GM12878 (cell line): Measurements from ENCODE around the gene KLHL7. TPM values are rescaled to one million over a fixed set of nuclear protein-coding genes. Genes with fewer than 3 reads are reported as not detected.

Experiments
- ATAC-seq: fragments of 200-7000 bp; cut with Tn5 transposase; 3 replicates; pipeline ENCODE4 v1.9.1; 2020; ENCODE audit warnings: mild to moderate bottlenecking, moderate library complexity
- BruUV-seq: library from RNA; stranded (reverse); fragments of 400-500 nt; replicated peaks from 2 replicates; lab custom pipeline; 2021; lab: Mats Ljungman, UMichigan
- CTCF ChIA-PET: fragments of 300-600 bp; sonication (Branson Sonifier 250); formaldehyde crosslinking; extraction: SDS; loops from one replicate; lab custom pipeline; 2021; ENCODE audit warnings: inconsistent platforms; lab: Yijun Ruan, JAX
- POLR2A ChIA-PET: fragments of 350-600 bp; formaldehyde crosslinking; extraction: SDS; loops from one replicate; lab custom pipeline; 2021; ENCODE audit warnings: inconsistent platforms; lab: Charles Lee
- RAD21 ChIA-PET: fragments of 300-600 bp; sonication (Branson Sonifier 250); formaldehyde crosslinking; loops from one replicate; lab custom pipeline; 2023; ENCODE audit warnings: antibody characterized with exemption; ENCODE audit not compliant: unreplicated experiment; lab: Charles Lee
- SMC1A ChIA-PET: fragments of 300-600 bp; sonication (Branson Sonifier 250); formaldehyde crosslinking; loops from one replicate; lab custom pipeline; 2023; ENCODE audit not compliant: unreplicated experiment, uncharacterized antibody; lab: Charles Lee
- DNase-seq: peaks from one replicate; pipeline ENCODE4 v3.0.0-alpha.2; 2011; ENCODE audit warnings: low read depth, low spot score
- FAIRE-seq: peaks from 3 replicates; lab custom pipeline; 2011; peaks lifted over from hg19 to GRCh38; lab: Jason Lieb, UNC
- H2AFZ ChIP-seq: 2 replicates; pipeline ENCODE4 v1.6.0; 2011; ENCODE audit warnings: low read depth, low read length, control low read depth; ENCODE audit not compliant: control insufficient read depth
- H3K27ac ChIP-seq: 2 replicates; pipeline ENCODE4 v1.5.1; 2011; ENCODE audit warnings: control low read depth; ENCODE audit not compliant: control insufficient read depth, insufficient read depth
- H3K27me3 ChIP-seq, 2 experiments: replicated peaks in 1 of 2; 2 replicates each; pipeline versions ENCODE4 v1.6.0 to v1.6.1; 2011; ENCODE audit warnings: low read length in 1 of 2; ENCODE audit not compliant: control insufficient read depth in 2 of 2, insufficient read depth in 2 of 2
- H3K36me3 ChIP-seq, 2 experiments: 2 replicates each; pipeline ENCODE4 v1.5.1; 2011; ENCODE audit warnings: low read length in 1 of 2; ENCODE audit not compliant: control insufficient read depth in 2 of 2, insufficient read depth in 2 of 2
- H3K4me1 ChIP-seq: 2 replicates; pipeline ENCODE4 v1.6.1; 2011; ENCODE audit warnings: mild to moderate bottlenecking, low read length, moderate library complexity, mixed read lengths; ENCODE audit not compliant: control insufficient read depth, insufficient read depth
- H3K4me2 ChIP-seq: 2 replicates; pipeline ENCODE4 v1.6.0; 2011; ENCODE audit warnings: control low read depth; ENCODE audit not compliant: control insufficient read depth, insufficient read depth
- H3K4me3 ChIP-seq: fragments of 200-600 bp; sonication (generic); 2 replicates; pipeline ENCODE4 v1.5.1; 2016
- H3K79me2 ChIP-seq: 2 replicates; pipeline ENCODE4 v1.6.0; 2011; ENCODE audit warnings: low read length; ENCODE audit not compliant: control insufficient read depth, insufficient read depth
- H3K9ac ChIP-seq: 2 replicates; pipeline ENCODE4 v1.8.0; 2011; ENCODE audit warnings: low read length, control low read depth, mixed read lengths; ENCODE audit not compliant: control insufficient read depth, insufficient read depth
- H3K9me3 ChIP-seq: replicated peaks from 3 replicates; pipeline ENCODE4 v1.5.1; 2011; ENCODE audit warnings: mild to moderate bottlenecking, low read length; ENCODE audit not compliant: control insufficient read depth, insufficient read depth
- H4K20me1 ChIP-seq: 2 replicates; pipeline ENCODE4 v1.6.0; 2011; ENCODE audit not compliant: control insufficient read depth, insufficient read depth
- FOXK2 ChIP-seq: fragments of 450-650 bp; IDR thresholded peaks from 2 replicates; pipeline ENCODE4 v1.6.1; 2017; ENCODE audit warnings: mild to moderate bottlenecking, moderate library complexity
- GABPA ChIP-seq: IDR thresholded peaks from 2 replicates; pipeline ENCODE4 v1.6.1; 2014; ENCODE audit warnings: antibody characterized with exemption, low read depth, mild to moderate bottlenecking, inconsistent platforms
- HDAC6 ChIP-seq: fragments of 200-600 bp; sonication (generic); IDR thresholded peaks from one replicate; pipeline ENCODE4 v1.8.0; 2017; ENCODE audit warnings: antibody characterized with exemption; ENCODE audit not compliant: unreplicated experiment
- KLF5 ChIP-seq: fragments of 450-650 bp; IDR thresholded peaks from 2 replicates; pipeline ENCODE4 v1.6.1; 2014; ENCODE audit warnings: mild to moderate bottlenecking; ENCODE audit not compliant: partially characterized antibody
- NR2C1 ChIP-seq: fragments of 450-650 bp; IDR thresholded peaks from 2 replicates; pipeline ENCODE4 v1.6.1; 2017; ENCODE audit warnings: antibody characterized with exemption, mild to moderate bottlenecking, moderate library complexity
- NR2F1 ChIP-seq: fragments of 450-650 bp; conservative IDR thresholded peaks from 2 replicates; pipeline ENCODE4 v1.6.1; 2017; ENCODE audit warnings: mild to moderate bottlenecking
- NRF1 ChIP-seq: conservative IDR thresholded peaks from 2 replicates; pipeline ENCODE4 v1.6.1; 2011; ENCODE audit warnings: mild to moderate bottlenecking, low read depth, low read length, improper control_type of control experiment
- POLR2AphosphoS2 ChIP-seq: IDR thresholded peaks from 2 replicates; pipeline ENCODE4 v1.6.1; 2011; ENCODE audit warnings: low read depth, mild to moderate bottlenecking, low read length, improper control_type of control experiment, moderate library complexity
- POU2F2 ChIP-seq: IDR thresholded peaks from 3 replicates; pipeline ENCODE4 v1.6.1; 2011; ENCODE audit warnings: low read depth, mild to moderate bottlenecking, low read length, borderline replicate concordance
- SREBF1 ChIP-seq: IDR thresholded peaks from 2 replicates; pipeline ENCODE4 v1.6.1; 2012; ENCODE audit warnings: mild to moderate bottlenecking, low read length
- SREBF2 ChIP-seq: IDR thresholded peaks from 2 replicates; pipeline ENCODE4 v1.6.1; 2012; ENCODE audit warnings: mild to moderate bottlenecking, low read length
- TCF7 ChIP-seq: IDR thresholded peaks from 2 replicates; pipeline ENCODE4 v1.6.1; 2014; ENCODE audit warnings: antibody characterized with exemption, borderline replicate concordance
- ZNF24 ChIP-seq: fragments of 450-650 bp; IDR thresholded peaks from 2 replicates; pipeline ENCODE4 v1.6.1; 2017; ENCODE audit warnings: antibody characterized with exemption, mild to moderate bottlenecking
- ZNF274 ChIP-seq: IDR thresholded peaks from one replicate; pipeline ENCODE4 v1.8.0; 2011; ENCODE audit not compliant: insufficient read length, insufficient read depth
- ZNF622 ChIP-seq: fragments of 450-650 bp; IDR thresholded peaks from 2 replicates; pipeline ENCODE4 v1.6.1; 2017; ENCODE audit warnings: mild to moderate bottlenecking, inconsistent platforms
- WGBS: methylation state at CpG from one replicate; pipeline ENCODE4 v1.1.6; 2016; ENCODE audit warnings: low lambda C conversion rate; ENCODE audit not compliant: insufficient replicate concordance, insufficient coverage; ENCODE audit errors: missing lambda C conversion rate; 5-methylcytosine and 5-hydroxymethylcytosine counted together
- in situ Hi-C: fragments of 300-500 bp; cut with MboI; formaldehyde crosslinking; loops from 9 replicates; pipeline ENCODE4 v1.14.3; 2018; ENCODE audit warnings: mixed read lengths
- intact Hi-C: fragments of 100-400 bp; cut with micrococcal nuclease; formaldehyde crosslinking; loops from one replicate; pipeline ENCODE4 v1.14.2; 2022; ENCODE audit not compliant: unreplicated experiment
- polyA plus RNA-seq, 11 experiments: library from polyadenylated mRNA; depleted of rRNA in 4 of 11; unstranded in 6 of 11; stranded (reverse) in 5 of 11; fragments of >200 nt; fragmentation: Nextera tagmentation in 4 of 11; fragmentation: Illumina TruSeq in 1 of 11; extraction: Ambion mirVana in 4 of 11; extraction: Trizol in 1 of 11; gene quantifications; 1 replicate in 1 of 11; 2 replicates in 10 of 11; pipeline versions ENCODE4 v1.2.1 to v1.2.3, GENCODE V29; 2011 to 2016; ENCODE audit warnings: inconsistent platforms in 2 of 11, missing spikeins in 2 of 11, low read depth in 1 of 11
- total RNA-seq, 4 experiments: library from RNA; depleted of rRNA in 3 of 4; stranded (reverse); fragments of >200 nt in 3 of 4; fragmentation: Illumina TruSeq in 1 of 4; extraction: Trizol in 1 of 4; gene quantifications; 2 replicates each; pipeline versions ENCODE4 v1.2.1 to v1.2.3, GENCODE V29; 2013 to 2021
- TF ChIP-seq, protein P1 (sequence below): fragments of 450-650 bp; IDR thresholded peaks from 2 replicates; pipeline ENCODE4 v1.6.1; 2016; ENCODE audit warnings: mild to moderate bottlenecking, moderate library complexity, borderline replicate concordance

KLHL7 gene
- total and polyA plus RNA-seq, 10 of the 15 experiments (the other 5 are each of a cell fraction or from before 2014, with no cell fraction given) = 6.4 to 38.7 (median 20.9) TPM

DNA sequence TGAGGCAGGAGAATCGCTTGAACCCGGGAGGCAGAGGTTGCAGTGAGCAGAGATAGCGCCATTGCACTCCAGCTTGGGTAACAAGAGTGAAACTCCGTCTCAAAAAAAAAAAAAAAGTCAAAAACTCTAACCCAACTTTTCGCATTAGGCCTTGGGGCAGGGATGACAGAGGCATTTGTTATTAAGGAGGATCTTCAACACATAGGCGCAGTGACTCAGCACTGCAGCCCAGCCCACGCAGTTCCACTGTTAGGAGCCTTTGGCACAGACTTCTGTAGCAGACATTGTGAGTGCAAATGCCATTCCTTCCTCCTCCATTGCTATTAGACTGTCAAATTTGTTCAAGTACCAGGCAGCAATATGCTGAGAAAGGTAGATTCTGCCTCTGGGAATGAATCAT is 43.1 kb upstream of the KLHL7 start (continued):
- TF ChIP-seq ZNF24 (no peak), POU2F2 (no peak), KLF5 (no peak), SREBF2 (no peak), NR2C1 (no peak)
- TF ChIP-seq, protein P1, sequence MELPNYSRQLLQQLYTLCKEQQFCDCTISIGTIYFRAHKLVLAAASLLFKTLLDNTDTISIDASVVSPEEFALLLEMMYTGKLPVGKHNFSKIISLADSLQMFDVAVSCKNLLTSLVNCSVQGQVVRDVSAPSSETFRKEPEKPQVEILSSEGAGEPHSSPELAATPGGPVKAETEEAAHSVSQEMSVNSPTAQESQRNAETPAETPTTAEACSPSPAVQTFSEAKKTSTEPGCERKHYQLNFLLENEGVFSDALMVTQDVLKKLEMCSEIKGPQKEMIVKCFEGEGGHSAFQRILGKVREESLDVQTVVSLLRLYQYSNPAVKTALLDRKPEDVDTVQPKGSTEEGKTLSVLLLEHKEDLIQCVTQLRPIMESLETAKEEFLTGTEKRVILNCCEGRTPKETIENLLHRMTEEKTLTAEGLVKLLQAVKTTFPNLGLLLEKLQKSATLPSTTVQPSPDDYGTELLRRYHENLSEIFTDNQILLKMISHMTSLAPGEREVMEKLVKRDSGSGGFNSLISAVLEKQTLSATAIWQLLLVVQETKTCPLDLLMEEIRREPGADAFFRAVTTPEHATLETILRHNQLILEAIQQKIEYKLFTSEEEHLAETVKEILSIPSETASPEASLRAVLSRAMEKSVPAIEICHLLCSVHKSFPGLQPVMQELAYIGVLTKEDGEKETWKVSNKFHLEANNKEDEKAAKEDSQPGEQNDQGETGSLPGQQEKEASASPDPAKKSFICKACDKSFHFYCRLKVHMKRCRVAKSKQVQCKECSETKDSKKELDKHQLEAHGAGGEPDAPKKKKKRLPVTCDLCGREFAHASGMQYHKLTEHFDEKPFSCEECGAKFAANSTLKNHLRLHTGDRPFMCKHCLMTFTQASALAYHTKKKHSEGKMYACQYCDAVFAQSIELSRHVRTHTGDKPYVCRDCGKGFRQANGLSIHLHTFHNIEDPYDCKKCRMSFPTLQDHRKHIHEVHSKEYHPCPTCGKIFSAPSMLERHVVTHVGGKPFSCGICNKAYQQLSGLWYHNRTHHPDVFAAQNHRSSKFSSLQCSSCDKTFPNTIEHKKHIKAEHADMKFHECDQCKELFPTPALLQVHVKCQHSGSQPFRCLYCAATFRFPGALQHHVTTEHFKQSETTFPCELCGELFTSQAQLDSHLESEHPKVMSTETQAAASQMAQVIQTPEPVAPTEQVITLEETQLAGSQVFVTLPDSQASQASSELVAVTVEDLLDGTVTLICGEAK = no peak

DNA sequence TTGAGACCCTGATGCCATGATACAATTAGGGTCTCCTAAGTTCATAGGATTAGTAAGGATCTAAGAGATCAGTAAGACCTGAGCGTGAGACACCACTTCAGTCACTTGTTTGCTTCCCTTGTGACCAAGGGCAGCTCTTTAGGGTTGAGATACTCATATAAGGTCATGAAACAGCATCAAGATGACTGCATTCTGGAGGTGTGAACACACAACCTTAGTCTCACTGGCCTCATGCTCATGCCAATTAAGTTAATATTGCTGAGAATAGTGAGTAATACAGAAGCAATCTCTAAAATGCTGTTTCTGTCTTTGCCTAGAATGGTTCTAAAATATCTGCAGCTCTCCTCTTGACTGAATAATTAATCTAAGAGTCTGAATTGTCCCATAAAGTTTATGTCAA is 39.6 kb upstream of the KLHL7 start:
- ChIA-PET RAD21 (no interaction called here), POLR2A (no interaction called here), CTCF (interaction anchor here (1.6 kb wide), 2 partner anchors 9 to 11 kb away, joined by 4 to 8 read pairs; no protein-coding TSS in a partner anchor), SMC1A (no interaction called here)
- Histone ChIP-seq H3K4me3 (no peak overlapping the region), H3K79me2 (no peaks in the 10 kb centered on the region), H3K27me3 (no peaks in the 10 kb centered on the region), H3K4me2 (no peak overlapping the region), H3K27ac (no peak overlapping the region), H3K4me1 (no peaks in the 10 kb centered on the region), H3K9me3 (no peaks in the 10 kb centered on the region), H3K9ac (no peak overlapping the region), H3K36me3 (no peaks in the 10 kb centered on the region), H2AFZ (no peak overlapping the region), H4K20me1 (no peaks in the 10 kb centered on the region)
- no peak for DNase-seq
- TF ChIP-seq GABPA (no peak), KLF5 (no peak), ZNF622 (no peak), SREBF1 (no peak), NRF1 (no peak), TCF7 (no peak), ZNF274 (no peak), POLR2AphosphoS2 (no peak), FOXK2 (no peak), HDAC6 (no peak), NR2F1 (no peak)
- no peak for ATAC-seq
- in situ Hi-C loops (no loop called here), intact Hi-C loops (no loop called here)
- BruUV-seq = no TSS peak
- no peak for FAIRE-seq
- 75% methylated on average over 1 of the region's 1 CpG for WGBS
